ENCODE measurements around the gene HTR1D. TPM values are rescaled to one million over a fixed set of nuclear protein-coding genes. Genes with fewer than 3 reads are reported as not detected.

HTR1D gene
- total RNA-seq, 3 donors from 2014 or later (not counting 1 experiment from before 2014, with no cell fraction given): not detected

DNA sequence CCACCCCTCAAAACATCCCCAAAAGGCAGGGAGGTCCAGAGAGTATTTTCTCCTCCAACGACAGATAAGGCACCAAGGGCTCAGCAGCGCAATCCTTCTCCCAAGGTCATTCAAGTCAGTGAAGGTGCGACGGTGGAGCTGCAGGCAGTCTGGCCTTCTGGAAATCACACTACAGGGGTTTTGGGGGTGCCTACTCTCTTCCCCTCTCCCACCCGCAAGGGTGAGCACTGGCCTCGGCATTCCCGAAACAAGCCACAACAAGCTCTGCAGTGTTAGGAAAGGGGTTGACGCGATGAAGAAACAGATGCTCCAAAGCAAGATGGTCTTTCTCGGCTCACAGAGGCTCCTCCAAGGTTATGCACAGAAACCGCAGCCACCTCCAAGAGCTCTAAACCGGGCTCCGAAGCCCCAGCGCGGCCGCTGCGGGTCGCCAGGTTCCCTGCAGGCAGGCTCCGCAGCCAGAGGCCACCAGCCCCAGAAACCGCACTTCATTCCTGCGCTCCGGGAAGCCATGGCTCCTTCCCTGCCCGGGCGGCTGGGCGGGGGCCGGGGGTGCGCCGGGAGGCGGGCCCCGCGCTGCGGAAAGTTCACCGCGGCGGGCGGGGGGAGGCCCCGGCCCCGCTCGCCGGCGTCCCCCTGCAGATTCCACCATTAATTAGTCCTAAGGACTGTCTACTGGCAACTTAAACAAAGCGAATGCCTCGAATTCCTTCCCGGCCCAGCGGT lies 49.8 kb downstream of the HTR1D start:
- no peaks in the 10 kb centered on the region for H3K27me3 Mint-ChIP-seq (ENCODE audit: low read depth in 2 of 2)
- intact Hi-C loops (cut with micrococcal nuclease): loop anchor here (1.0 to 2.0 kb wide), 2 partner anchors 17 to 67 kb away; no protein-coding TSS in a partner anchor
- ATAC-seq: peak; percentile 37 to 45 (median 44)
- 3% methylated on average over 44 of the region's 45 CpGs for WGBS (ENCODE audit: insufficient coverage)
- H3K27ac Mint-ChIP-seq: peak overlapping the region in 1 of 2 donors; percentile 69
- H3K36me3 ChIP-seq (ENCODE audit: control insufficient read depth, insufficient read depth, low read length): no peaks in the 10 kb centered on the region
- TF ChIP-seq, protein P1, sequence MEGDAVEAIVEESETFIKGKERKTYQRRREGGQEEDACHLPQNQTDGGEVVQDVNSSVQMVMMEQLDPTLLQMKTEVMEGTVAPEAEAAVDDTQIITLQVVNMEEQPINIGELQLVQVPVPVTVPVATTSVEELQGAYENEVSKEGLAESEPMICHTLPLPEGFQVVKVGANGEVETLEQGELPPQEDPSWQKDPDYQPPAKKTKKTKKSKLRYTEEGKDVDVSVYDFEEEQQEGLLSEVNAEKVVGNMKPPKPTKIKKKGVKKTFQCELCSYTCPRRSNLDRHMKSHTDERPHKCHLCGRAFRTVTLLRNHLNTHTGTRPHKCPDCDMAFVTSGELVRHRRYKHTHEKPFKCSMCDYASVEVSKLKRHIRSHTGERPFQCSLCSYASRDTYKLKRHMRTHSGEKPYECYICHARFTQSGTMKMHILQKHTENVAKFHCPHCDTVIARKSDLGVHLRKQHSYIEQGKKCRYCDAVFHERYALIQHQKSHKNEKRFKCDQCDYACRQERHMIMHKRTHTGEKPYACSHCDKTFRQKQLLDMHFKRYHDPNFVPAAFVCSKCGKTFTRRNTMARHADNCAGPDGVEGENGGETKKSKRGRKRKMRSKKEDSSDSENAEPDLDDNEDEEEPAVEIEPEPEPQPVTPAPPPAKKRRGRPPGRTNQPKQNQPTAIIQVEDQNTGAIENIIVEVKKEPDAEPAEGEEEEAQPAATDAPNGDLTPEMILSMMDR (IDR thresholded peaks at IDR 0.05): no peak
- H3K9me3 Mint-ChIP-seq: no peaks in the 10 kb centered on the region
- H3K9me3 ChIP-seq (ENCODE audit: control insufficient read depth, insufficient read depth, low read length): no peaks in the 10 kb centered on the region
- DNase-seq: peak; percentile 39 to 64
- no peaks in the 10 kb centered on the region for H3K36me3 Mint-ChIP-seq
- no peaks in the 10 kb centered on the region for H3K27me3 ChIP-seq (ENCODE audit: control insufficient read depth, insufficient read depth, low read length)
- peak overlapping the region; percentile 91 for H3K4me3 ChIP-seq (ENCODE audit: low read length)
- peaks cover 45 to 53% of the 10 kb centered on the region in 2 donors for H3K4me1 Mint-ChIP-seq
- H3K4me3 Mint-ChIP-seq: peak overlapping the region; percentile 97
- H3K4me1 ChIP-seq (ENCODE audit: control insufficient read depth, insufficient read depth, low read length): peaks cover 18% of the 10 kb centered on the region
- no peak overlapping the region for H3K27ac ChIP-seq (ENCODE audit: low read length)

- Histone ChIP-seq H3K27me3 (ENCODE audit: control insufficient read depth, insufficient read depth, low read length) (no peaks in the 10 kb centered on the region), H3K4me3 (ENCODE audit: low read length) (no peak overlapping the region), H3K27ac (ENCODE audit: low read length) (no peak overlapping the region), H3K9me3 (ENCODE audit: control insufficient read depth, insufficient read depth, low read length) (no peaks in the 10 kb centered on the region), H3K4me1 (ENCODE audit: control insufficient read depth, insufficient read depth, low read length) (peaks cover 18% of the 10 kb centered on the region), H3K36me3 (ENCODE audit: control insufficient read depth, insufficient read depth, low read length) (no peaks in the 10 kb centered on the region)
- TF ChIP-seq, protein P1 (IDR thresholded peaks at IDR 0.05): no peak
- Mint-ChIP-seq H3K4me3 (peak overlapping the region; percentile 79), H3K4me1 (peaks cover 45 to 53% of the 10 kb centered on the region in 2 donors), H3K36me3 (no peaks in the 10 kb centered on the region), H3K27me3 (ENCODE audit: low read depth in 2 of 2) (no peaks in the 10 kb centered on the region), H3K27ac (peak overlapping the region in 1 of 2 donors; percentile 69), H3K9me3 (no peaks in the 10 kb centered on the region)
- DNase-seq (no peak), ATAC-seq (no peak)
- intact Hi-C loops (cut with micrococcal nuclease): no loop called here
Observed at GRCh38 chr1:23166854-23167253, 50.4 kb downstream of the HTR1D start.

DNA sequence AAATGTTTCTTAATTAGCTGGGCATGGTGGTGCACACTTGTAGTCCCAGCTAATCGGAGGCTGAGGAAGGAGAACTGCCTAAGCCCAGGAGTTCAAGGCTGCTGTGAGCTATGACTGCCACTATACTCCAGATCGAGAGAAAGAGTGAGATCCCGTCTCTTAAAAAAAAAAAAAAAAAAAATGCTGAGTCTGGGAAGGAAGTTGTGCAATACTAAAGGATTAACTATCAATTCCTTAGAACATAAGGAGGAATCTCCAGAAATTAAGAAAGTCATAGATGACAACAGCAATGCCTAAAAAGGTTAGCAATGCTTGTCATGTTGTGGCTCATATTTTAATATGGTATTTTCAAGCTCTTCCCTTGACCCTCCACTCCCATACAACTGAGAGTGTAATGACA lies 53.9 kb downstream of the HTR1D start:
- intact Hi-C loops (cut with micrococcal nuclease): no loop called here
- Mint-ChIP-seq H3K4me3 (no peak overlapping the region), H3K36me3 (no peaks in the 10 kb centered on the region), H3K27me3 (ENCODE audit: low read depth in 2 of 2) (no peaks in the 10 kb centered on the region), H3K9me3 (no peaks in the 10 kb centered on the region), H3K27ac (no peak overlapping the region), H3K4me1 (peaks cover 39 to 44% of the 10 kb centered on the region in 2 donors)
- TF ChIP-seq, protein P1 (IDR thresholded peaks at IDR 0.05): no peak
- ATAC-seq: no peak
- DNase-seq: no peak
- no peaks in the 10 kb centered on the region for H3K9me3 ChIP-seq (ENCODE audit: control insufficient read depth, insufficient read depth, low read length)
- 92% methylated on average over 1 of the region's 3 CpGs for WGBS (ENCODE audit: insufficient coverage)
- no peaks in the 10 kb centered on the region for H3K27me3 ChIP-seq (ENCODE audit: control insufficient read depth, insufficient read depth, low read length)
- H3K36me3 ChIP-seq (ENCODE audit: control insufficient read depth, insufficient read depth, low read length): no peaks in the 10 kb centered on the region
- H3K4me3 ChIP-seq (ENCODE audit: low read length): no peak overlapping the region
- no peak overlapping the region for H3K27ac ChIP-seq (ENCODE audit: low read length)
- H3K4me1 ChIP-seq (ENCODE audit: control insufficient read depth, insufficient read depth, low read length): peaks cover 7% of the 10 kb centered on the region
